ENCODE results near the gene NSG1.

- TF ChIP-seq CTCF (IDR thresholded peaks at IDR 0.05) (no peak), POLR2AphosphoS5 (IDR thresholded peaks at IDR 0.05) (no peak)
Observed at GRCh38 chr4:4406455-4407298, 19.8 kb downstream of the NSG1 start.

All from transverse colon (tissue), 4 donors.